HG02970 (cell line): Measurements from ENCODE around the gene COL2A1.

ENCODE experiments used
- ATAC-seq: cut with Tn5 transposase; IDR thresholded peaks from one replicate; pipeline ENCODE4 v1.9.1; 2021; ENCODE audit warnings: mild to moderate bottlenecking, moderate library complexity, moderate number of reproducible peaks; ENCODE audit not compliant: unreplicated experiment, low FRiP score

Gene COL2A1

GRCh38 chr12:48031135-48031960 is 27.1 kb upstream of the COL2A1 start:
- no peak for ATAC-seq

GRCh38 chr12:48030173-48030650 is 25.9 kb upstream of the COL2A1 start:
- ATAC-seq: no peak

GRCh38 chr12:48029491-48030172 is 25.4 kb upstream of the COL2A1 start:
- no peak for ATAC-seq

DNA sequence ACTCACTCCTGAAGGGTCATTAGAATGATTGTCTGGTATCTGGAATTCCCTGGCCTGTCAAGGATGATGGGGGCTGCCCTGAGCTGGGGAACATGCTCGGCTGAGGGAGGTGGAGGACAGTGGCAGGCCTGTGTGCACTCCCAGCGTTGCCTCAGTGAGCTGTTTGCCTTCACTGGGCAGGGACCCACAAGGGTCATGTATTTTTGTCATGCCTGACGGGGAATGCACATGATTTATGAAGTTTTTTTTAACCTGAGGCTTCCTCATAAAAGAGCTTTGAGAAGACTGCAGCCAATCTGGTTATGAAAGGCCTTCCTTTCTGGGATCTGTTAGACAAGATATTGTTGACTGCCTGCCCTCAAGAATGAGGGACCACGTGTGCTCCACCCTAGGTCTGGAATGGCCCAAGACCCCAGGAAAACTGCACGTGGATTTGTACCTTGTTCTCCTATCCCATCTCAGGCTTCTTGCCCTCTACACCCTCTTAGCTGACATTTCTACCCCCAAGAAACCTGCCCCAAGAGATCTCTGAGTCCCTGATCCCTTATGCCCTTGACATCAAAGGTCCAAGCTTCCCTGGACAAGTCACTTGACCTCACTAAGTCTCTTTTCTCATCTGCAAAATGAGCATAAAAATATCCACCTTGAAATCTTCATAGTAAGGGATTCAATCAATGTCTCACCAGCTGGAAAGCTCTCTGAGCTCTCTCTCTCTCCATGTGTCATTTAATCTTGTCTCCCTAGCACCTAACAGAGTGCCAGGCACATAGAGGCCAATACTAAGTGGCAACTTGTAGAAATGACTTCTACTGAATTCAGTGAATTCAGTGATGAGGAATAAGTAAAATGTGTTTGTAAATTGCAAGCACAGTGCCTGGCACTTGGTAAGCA is 24.5 kb upstream of the COL2A1 start:
- no peak for ATAC-seq

GRCh38 chr12:48027183-48028002 is 23.1 kb upstream of the COL2A1 start:
- no peak for ATAC-seq

DNA sequence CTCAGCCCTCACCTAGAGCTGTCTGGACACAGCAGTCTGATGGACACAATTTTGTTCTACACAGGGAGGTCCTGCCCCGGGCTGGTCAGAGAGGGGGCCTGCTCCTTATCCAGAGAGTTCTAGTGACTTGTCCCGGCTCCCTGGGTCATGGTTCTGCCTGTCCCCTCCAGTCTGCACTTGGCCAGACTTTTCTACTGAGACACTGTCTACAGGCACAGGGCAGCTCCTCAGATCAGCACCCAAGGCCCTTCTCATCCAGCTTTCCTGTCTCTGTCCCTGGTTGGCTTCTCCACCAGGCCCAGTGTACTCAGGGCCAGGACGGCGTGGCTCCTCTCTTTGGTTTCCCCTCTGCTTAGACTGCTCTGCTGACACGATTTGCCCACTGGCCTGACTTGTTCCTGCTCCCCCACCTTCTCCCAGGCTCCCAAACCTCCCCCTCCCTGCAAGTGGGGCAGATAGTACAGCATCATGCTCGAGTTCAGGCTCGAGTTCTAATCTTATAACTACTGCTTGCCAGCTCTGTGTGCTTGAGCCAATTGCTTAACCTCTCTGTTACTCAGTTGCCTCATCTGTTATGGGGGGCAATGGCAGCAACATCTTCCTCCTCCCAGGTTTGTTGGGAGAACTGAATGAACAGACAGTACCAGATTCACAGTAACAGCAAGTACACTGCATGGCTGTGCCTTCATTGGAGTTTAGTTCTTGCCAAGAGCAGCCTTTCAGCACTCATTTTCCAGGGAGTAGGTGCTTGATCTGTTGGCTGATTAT is 22.0 kb upstream of the COL2A1 start:
- no peak for ATAC-seq

DNA sequence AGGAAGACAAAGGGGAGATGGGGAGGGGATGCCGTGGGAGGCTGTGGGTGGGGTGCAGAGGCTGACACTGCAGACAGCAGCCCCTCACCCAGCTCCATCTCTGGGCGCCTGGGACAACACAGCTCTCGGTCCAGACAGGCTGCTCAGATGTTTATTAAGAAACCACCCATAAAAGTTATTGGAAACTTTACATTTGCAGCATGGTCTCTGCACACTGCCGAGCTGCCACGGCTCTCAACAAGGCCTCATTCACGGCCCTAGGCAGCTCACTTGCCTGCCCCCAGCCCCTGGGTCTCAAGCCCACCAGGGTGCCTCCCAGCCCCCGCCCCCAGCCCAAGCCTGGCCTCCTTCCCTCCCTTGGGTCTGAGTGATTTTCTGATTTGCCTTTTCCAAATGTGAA is 21.0 kb upstream of the COL2A1 start:
- no peak for ATAC-seq

DNA sequence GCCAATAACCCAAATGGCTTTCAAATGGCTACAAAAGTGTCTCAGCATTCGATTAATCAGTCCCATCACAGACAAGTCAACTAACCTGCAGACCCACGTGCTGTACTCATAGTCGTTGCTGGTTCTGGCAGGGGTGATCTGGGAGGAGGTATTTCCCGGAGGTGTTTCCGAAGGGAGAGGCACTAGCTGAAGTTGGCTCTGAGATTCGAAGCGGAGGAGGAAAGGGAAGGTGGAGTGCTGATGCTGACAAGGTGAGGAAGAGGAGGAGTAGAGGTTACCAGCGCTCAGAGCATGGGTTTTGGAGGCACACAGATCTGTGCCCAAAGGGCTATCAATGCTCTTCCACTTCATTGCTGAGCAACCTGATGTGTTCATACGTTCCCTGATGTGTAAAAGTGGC is 20.5 kb upstream of the COL2A1 start:
- ATAC-seq: no peak

- no peak for ATAC-seq
These were observed 19.1 kb upstream of the COL2A1 start for GRCh38 chr12:48023386-48023785.

- no peak for ATAC-seq
These were observed 18.6 kb upstream of the COL2A1 start for GRCh38 chr12:48022676-48023385.

GRCh38 chr12:48022180-48022521 is 17.9 kb upstream of the COL2A1 start:
- no peak for ATAC-seq

- ATAC-seq: no peak
These were observed 17.4 kb upstream of the COL2A1 start for GRCh38 chr12:48021485-48022179.

- no peak for ATAC-seq
These were observed 15.5 kb upstream of the COL2A1 start for GRCh38 chr12:48019639-48020265.

- no peak for ATAC-seq
These were observed 14.3 kb upstream of the COL2A1 start for GRCh38 chr12:48018618-48018995.

- ATAC-seq: no peak
These were observed 13.8 kb upstream of the COL2A1 start for GRCh38 chr12:48017921-48018617.

DNA sequence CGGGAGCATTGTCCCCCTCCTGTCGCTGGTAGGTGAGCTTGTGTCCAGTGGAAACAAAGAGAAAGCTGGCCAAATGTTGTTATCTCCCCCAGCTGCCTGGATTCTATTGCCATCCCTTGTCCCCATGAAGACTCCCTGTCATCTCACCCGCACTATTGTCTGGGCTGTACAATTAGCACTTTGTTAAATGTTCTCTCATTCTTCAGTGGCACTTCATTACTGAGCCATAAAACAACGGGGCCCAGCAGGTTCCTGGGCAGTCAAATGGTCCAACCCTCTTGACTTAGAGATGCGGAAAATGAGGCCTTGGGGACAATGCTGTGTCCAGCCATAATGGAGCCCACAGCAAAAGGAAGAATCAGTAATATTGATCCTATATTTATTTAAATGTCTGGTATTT is 13.2 kb upstream of the COL2A1 start:
- ATAC-seq: no peak

- no peak for ATAC-seq
These were observed 12.2 kb upstream of the COL2A1 start for GRCh38 chr12:48016373-48017020.
